ENCODE results near the gene FRMD4A. TPM values are rescaled to one million over a fixed set of nuclear protein-coding genes. Genes with fewer than 3 reads are reported as not detected.

The FRMD4A gene
- total RNA-seq, 1 donor from 2014 or later, result 20.2 TPM

GRCh38 chr10:14291296-14291695 lies 39.4 kb downstream of the FRMD4A start:
- Histone ChIP-seq H3K9me3 (ENCODE audit: low read depth) (no peaks in the 10 kb centered on the region), H3K4me2 (no peak overlapping the region), H3K4me3 (no peak overlapping the region), H3K4me1 (peaks cover 8% of the 10 kb centered on the region), H3K27me3 (no peaks in the 10 kb centered on the region), H3K36me3 (no peaks in the 10 kb centered on the region), H3K27ac (no peak overlapping the region), H3K79me2 (ENCODE audit: low read depth) (no peaks in the 10 kb centered on the region), H3K9ac (no peak overlapping the region), H2AFZ (replicated peaks) (no peak overlapping the region), H3F3A (ENCODE audit: low read depth) (no peaks in the 10 kb centered on the region), H4K20me1 (ENCODE audit: low read depth) (no peaks in the 10 kb centered on the region)
- peaks cover 5% of the 10 kb centered on the region for H3K27me3 Mint-ChIP-seq (ENCODE audit: insufficient read depth, low read depth)
- H3K4me1 Mint-ChIP-seq, result peaks cover 19% of the 10 kb centered on the region
- peaks cover 33% of the 10 kb centered on the region for H3K9me3 Mint-ChIP-seq
- H3K36me3 Mint-ChIP-seq, result no peaks in the 10 kb centered on the region
- no peak for DNase-seq (ENCODE audit: low spot score)
- no peak overlapping the region for H3K27ac Mint-ChIP-seq
- no peak for TF ChIP-seq EZH2phosphoT487 (IDR thresholded peaks at IDR 0.05)
- TF ChIP-seq EZH2 (IDR thresholded peaks at IDR 0.05), result no peak
- TF ChIP-seq CTCF (IDR thresholded peaks at IDR 0.05), result no peak
- H3K4me3 Mint-ChIP-seq, result no peak overlapping the region

GRCh38 chr10:14285941-14286560 lies 44.7 kb downstream of the FRMD4A start:
- Mint-ChIP-seq H3K4me3 (no peak overlapping the region), H3K36me3 (no peaks in the 10 kb centered on the region), H3K4me1 (no peaks in the 10 kb centered on the region), H3K27me3 (ENCODE audit: insufficient read depth, low read depth) (peaks cover 5% of the 10 kb centered on the region), H3K27ac (no peak overlapping the region), H3K9me3 (peaks cover 13% of the 10 kb centered on the region)
- H3F3A ChIP-seq (ENCODE audit: low read depth), result no peaks in the 10 kb centered on the region
- no peak overlapping the region for H3K4me3 ChIP-seq
- DNase-seq (ENCODE audit: low spot score), result no peak
- no peaks in the 10 kb centered on the region for H3K36me3 ChIP-seq
- H3K4me2 ChIP-seq, result no peak overlapping the region
- H2AFZ ChIP-seq (replicated peaks), result no peak overlapping the region
- TF ChIP-seq EZH2 (IDR thresholded peaks at IDR 0.05), result no peak
- no peak for TF ChIP-seq CTCF (IDR thresholded peaks at IDR 0.05)
- TF ChIP-seq EZH2phosphoT487 (IDR thresholded peaks at IDR 0.05), result no peak
- H3K27me3 ChIP-seq, result no peaks in the 10 kb centered on the region
- H3K27ac ChIP-seq, result no peak overlapping the region
- H3K79me2 ChIP-seq (ENCODE audit: low read depth), result no peaks in the 10 kb centered on the region
- H4K20me1 ChIP-seq (ENCODE audit: low read depth), result no peaks in the 10 kb centered on the region
- H3K9ac ChIP-seq, result no peak overlapping the region
- H3K4me1 ChIP-seq, result no peaks in the 10 kb centered on the region
- no peaks in the 10 kb centered on the region for H3K9me3 ChIP-seq (ENCODE audit: low read depth)

- H3K9me3 Mint-ChIP-seq, result peaks cover 5% of the 10 kb centered on the region
- Histone ChIP-seq H3K4me3 (no peak overlapping the region), H3K27me3 (no peaks in the 10 kb centered on the region), H3K36me3 (no peaks in the 10 kb centered on the region), H2AFZ (replicated peaks) (no peak overlapping the region), H3K27ac (no peak overlapping the region), H3K4me1 (no peaks in the 10 kb centered on the region), H4K20me1 (ENCODE audit: low read depth) (no peaks in the 10 kb centered on the region), H3K79me2 (ENCODE audit: low read depth) (no peaks in the 10 kb centered on the region), H3K4me2 (no peak overlapping the region), H3F3A (ENCODE audit: low read depth) (no peaks in the 10 kb centered on the region), H3K9me3 (ENCODE audit: low read depth) (no peaks in the 10 kb centered on the region), H3K9ac (no peak overlapping the region)
- no peaks in the 10 kb centered on the region for H3K36me3 Mint-ChIP-seq
- H3K27ac Mint-ChIP-seq, result no peak overlapping the region
- DNase-seq (ENCODE audit: low spot score), result no peak
- H3K4me3 Mint-ChIP-seq, result no peak overlapping the region
- H3K27me3 Mint-ChIP-seq (ENCODE audit: insufficient read depth, low read depth), result peaks cover 2% of the 10 kb centered on the region
- TF ChIP-seq CTCF (IDR thresholded peaks at IDR 0.05) (no peak), EZH2phosphoT487 (IDR thresholded peaks at IDR 0.05) (no peak), EZH2 (IDR thresholded peaks at IDR 0.05) (no peak)
- peaks cover 9% of the 10 kb centered on the region for H3K4me1 Mint-ChIP-seq
Measured at GRCh38 chr10:14282276-14282675, 48.4 kb downstream of the FRMD4A start.

All from neural progenitor cell (in vitro differentiated cells).